Calu3 (cell line): ENCODE results near the gene GRIA3. TPM values are rescaled to one million over a fixed set of nuclear protein-coding genes. Genes with fewer than 3 reads are reported as not detected.

Source experiments
- BruUV-seq: library from RNA; stranded (reverse); fragments of 400-500 nt; replicated peaks from 2 replicates; lab custom pipeline; 2021; lab: Mats Ljungman, UMichigan
- CTCF ChIA-PET: fragments of 300-600 bp; sonication (Branson Sonifier 250); formaldehyde crosslinking; loops from one replicate; lab custom pipeline; 2022; ENCODE audit warnings: antibody characterized with exemption; lab: Charles Lee
- DNase-seq: peaks from one replicate; pipeline ENCODE4 v3.0.0; 2022
- H3K27ac Mint-ChIP-seq: one replicate; pipeline ENCODE4 v1.8.0; 2022; ENCODE audit warnings: mixed read lengths; ENCODE audit not compliant: unreplicated experiment
- H3K27me3 Mint-ChIP-seq: one replicate; pipeline ENCODE4 v1.8.0; 2022; ENCODE audit warnings: mixed read lengths; ENCODE audit not compliant: unreplicated experiment
- H3K36me3 Mint-ChIP-seq: one replicate; pipeline ENCODE4 v1.8.0; 2022; ENCODE audit warnings: mild to moderate bottlenecking, moderate library complexity, mixed read lengths; ENCODE audit not compliant: insufficient read depth, unreplicated experiment
- H3K4me1 Mint-ChIP-seq: one replicate; pipeline ENCODE4 v1.8.0; 2022; ENCODE audit warnings: mild to moderate bottlenecking, low read depth, mixed read lengths; ENCODE audit not compliant: unreplicated experiment
- H3K4me3 Mint-ChIP-seq: one replicate; pipeline ENCODE4 v1.8.0; 2022; ENCODE audit warnings: mild to moderate bottlenecking, low read depth, moderate library complexity, mixed read lengths; ENCODE audit not compliant: unreplicated experiment
- H3K9me3 Mint-ChIP-seq: one replicate; pipeline ENCODE4 v1.8.0; 2022; ENCODE audit warnings: low read depth, mixed read lengths; ENCODE audit not compliant: unreplicated experiment
- CTCF ChIP-seq: fragments of 200-600 bp; IDR thresholded peaks from one replicate; pipeline ENCODE4 v1.8.0; 2022; ENCODE audit warnings: antibody characterized with exemption; ENCODE audit not compliant: unreplicated experiment
- intact Hi-C: fragments of 100-400 bp; cut with micrococcal nuclease; formaldehyde crosslinking; loops from one replicate; pipeline ENCODE4 v1.10.0; 2022; ENCODE audit not compliant: unreplicated experiment
- total RNA-seq: library from RNA; stranded (reverse); gene quantifications from 2 replicates; pipeline ENCODE4 v1.2.3, GENCODE V29; 2022

Gene GRIA3
- total RNA-seq, 1 experiment from 2014 or later: not detected

- Mint-ChIP-seq H3K4me3 (no peak overlapping the region), H3K27me3 (peaks cover 34% of the 10 kb centered on the region), H3K9me3 (no peaks in the 10 kb centered on the region), H3K36me3 (no peaks in the 10 kb centered on the region), H3K4me1 (no peaks in the 10 kb centered on the region), H3K27ac (no peak overlapping the region)
- TF ChIP-seq CTCF: no peak
- intact Hi-C loops: no loop called here
- DNase-seq: no peak
- CTCF ChIA-PET: no interaction called here
- no TSS peak for BruUV-seq
Observed at GRCh38 chrX:123189338-123189737, 5.3 kb downstream of the GRIA3 start.

- Mint-ChIP-seq H3K4me3 (no peak overlapping the region), H3K9me3 (no peaks in the 10 kb centered on the region), H3K36me3 (no peaks in the 10 kb centered on the region), H3K27me3 (peaks cover 30% of the 10 kb centered on the region), H3K4me1 (no peaks in the 10 kb centered on the region), H3K27ac (no peak overlapping the region)
- no peak for DNase-seq
- no TSS peak for BruUV-seq
- intact Hi-C loops: no loop called here
- CTCF ChIA-PET: no interaction called here
- TF ChIP-seq CTCF: no peak
Observed at GRCh38 chrX:123190096-123190495, 6.0 kb downstream of the GRIA3 start.

DNA sequence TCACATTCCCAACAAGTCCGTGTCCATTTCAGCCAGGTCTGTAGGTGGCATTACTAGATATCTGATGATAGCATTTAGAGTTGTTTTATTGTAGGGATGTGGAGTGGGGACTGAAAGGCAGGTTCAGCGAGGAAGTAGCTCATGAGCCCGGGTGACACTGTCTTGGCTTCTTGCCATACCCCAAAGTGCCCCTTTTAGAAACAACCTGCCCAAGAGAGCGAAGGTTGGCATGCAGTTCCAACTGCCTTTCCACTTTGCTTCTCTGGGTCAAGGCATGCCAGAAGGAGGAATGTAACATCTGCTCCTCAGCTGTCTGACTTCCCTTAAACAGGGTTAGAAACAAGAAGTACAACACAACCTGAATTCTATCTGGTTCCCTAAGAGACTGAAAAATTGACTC, 9.0 kb downstream of the GRIA3 start:
- CTCF ChIA-PET: no interaction called here
- peaks cover 11% of the 10 kb centered on the region for H3K27me3 Mint-ChIP-seq
- no peaks in the 10 kb centered on the region for H3K4me1 Mint-ChIP-seq
- no peak for DNase-seq
- H3K36me3 Mint-ChIP-seq: no peaks in the 10 kb centered on the region
- BruUV-seq: no TSS peak
- no peaks in the 10 kb centered on the region for H3K9me3 Mint-ChIP-seq
- no peak overlapping the region for H3K4me3 Mint-ChIP-seq
- TF ChIP-seq CTCF: no peak
- H3K27ac Mint-ChIP-seq: no peak overlapping the region
- intact Hi-C loops: no loop called here

DNA sequence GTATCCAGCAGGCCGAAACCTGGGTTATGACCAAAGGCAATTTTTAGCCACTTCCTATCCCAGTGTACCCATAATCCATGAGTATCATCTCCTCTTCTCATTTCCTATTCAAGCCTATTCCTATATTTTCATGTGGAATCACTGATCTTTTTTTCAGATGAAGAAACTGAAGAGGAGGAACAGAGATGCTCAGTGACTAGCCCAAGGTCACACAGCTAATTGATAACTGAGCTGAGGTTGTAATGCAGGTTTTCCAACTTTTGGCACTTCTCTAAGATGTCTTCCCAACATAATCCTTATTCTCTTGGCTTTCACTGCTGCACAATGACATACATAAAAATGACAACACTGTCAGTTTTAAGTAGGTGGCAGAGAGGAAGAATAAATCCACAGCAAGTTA, 15.3 kb downstream of the GRIA3 start:
- Mint-ChIP-seq H3K36me3 (no peaks in the 10 kb centered on the region), H3K9me3 (no peaks in the 10 kb centered on the region), H3K4me3 (no peak overlapping the region), H3K27ac (no peak overlapping the region), H3K27me3 (no peaks in the 10 kb centered on the region), H3K4me1 (no peaks in the 10 kb centered on the region)
- intact Hi-C loops: no loop called here
- no TSS peak for BruUV-seq
- CTCF ChIA-PET: no interaction called here
- no peak for TF ChIP-seq CTCF
- no peak for DNase-seq
